GM15510 (cell line): ENCODE results near the gene SP9.

Source experiments
- POLR2A ChIP-seq: IDR thresholded peaks from 3 replicates; pipeline ENCODE4 v1.6.1; 2011; ENCODE audit warnings: borderline replicate concordance; ENCODE audit not compliant: insufficient read length; ENCODE audit errors: extremely low read depth

The SP9 gene

GRCh38 chr2:174338671-174339560 is 4.2 kb downstream of the SP9 start:
- TF ChIP-seq POLR2A = no peak

DNA sequence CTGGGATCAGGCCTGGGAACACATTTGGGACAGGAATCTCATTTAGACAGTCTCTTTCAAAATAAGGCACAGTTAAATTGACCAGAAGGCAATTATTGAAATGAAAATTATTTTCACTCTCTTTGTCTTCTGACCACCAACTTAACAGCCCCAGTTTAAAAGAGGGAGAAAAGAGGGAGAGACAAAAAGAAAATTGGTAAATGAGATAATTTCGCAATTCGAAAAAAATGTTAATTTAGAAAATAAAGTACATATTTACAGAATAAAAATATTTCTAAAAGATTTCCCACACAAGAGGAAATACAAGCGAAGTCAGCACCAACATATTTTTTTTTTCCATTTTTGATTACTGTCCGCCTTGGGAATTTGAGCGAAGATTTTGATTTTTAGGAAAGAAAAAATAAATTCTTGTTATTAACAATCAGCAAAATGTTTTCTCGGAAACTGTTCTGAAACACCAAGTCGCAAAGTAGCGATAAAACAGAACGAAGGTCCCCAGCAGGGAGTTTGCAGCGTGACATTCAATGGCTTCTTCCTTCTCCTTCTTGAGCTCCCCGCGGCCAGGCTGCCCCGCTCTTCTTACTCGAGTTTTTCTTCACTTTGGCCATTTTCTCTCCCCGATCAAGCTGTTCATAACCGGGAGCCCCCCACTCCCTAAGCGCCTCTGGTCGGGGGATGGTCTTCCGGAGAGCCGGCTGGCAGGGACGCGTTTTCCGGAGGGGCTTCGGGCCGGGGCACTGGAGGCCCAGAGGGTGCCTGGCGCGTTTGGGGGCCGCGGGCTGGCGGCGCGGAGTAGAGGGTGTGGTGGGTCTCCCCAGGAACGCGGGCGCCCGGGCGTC is 5.0 kb downstream of the SP9 start:
- TF ChIP-seq POLR2A = no peak

DNA sequence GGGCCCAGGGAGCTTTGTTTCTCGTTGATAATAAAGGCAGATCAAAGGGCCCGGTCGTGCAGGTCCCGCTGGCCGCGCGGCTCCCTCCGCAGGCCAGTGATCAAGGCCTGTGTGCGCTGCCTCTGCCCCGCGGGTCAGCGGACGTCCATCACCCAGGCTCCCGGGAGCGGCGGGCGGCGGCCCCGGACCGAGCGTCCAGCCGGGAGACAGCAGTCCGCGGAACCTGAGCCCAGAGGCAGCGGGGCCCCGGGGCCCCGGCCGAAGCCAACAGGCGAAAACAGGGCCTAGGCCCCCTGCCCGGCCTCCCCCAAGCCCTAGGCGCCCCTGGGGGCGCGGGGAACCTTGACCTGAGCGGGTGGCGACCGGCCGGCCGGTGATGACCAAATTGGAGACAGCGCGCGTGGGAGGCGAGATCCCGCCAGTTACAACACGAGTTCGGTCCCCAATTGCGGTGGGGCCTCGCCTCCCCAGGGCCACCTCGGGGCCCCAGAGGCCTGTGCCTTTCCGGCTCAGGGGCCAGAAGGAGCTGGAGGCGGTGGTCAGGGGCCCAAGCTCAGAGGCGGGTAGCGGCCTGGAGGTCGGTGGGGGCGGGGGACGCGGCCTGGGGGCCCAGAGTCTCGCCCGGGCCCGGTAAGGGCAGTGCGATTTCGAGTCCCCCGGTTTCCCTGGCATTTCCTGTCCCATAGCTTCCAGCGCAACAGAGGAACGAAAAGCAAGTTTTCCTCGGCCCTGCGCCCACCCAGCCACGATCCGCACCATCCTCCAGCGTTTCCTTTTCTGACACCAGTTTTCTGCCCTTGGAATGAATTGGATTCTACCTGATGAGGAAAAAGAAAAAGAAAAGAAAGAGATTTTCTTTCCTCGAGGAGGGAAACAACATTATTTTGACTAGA is 5.9 kb downstream of the SP9 start:
- no peak for TF ChIP-seq POLR2A

DNA sequence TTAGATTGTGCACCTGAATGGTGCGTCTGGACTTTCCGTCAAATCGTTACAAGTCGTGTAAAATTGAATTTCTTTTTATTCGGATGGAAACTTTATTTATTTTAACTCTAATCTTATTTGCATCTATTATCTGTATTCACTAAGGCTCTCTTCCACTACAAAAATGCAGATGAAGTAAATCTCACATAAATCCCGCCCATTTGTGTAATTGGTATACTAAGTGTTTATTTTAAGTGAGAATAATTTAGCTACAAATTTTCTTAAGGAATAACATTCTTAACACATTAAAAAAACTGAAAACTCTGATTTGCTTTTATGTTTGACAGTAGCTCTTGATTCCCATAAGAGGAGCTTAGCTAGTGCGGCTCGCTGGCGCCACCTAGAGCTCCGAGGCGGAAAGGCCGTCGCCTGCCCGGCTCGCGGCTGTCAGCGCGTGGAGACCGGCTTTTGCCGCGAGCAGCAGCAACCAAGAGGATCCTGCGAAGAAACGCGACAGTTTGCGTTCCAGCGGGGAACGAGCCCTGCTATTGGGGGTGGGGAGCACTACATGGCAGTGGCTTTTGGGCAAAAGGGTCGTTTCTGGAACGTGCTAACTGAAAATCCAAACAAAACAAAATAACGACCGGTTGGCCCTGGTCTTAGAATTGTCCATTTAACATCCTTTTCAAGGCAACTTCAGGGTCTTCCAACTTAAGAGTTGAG is 6.7 kb downstream of the SP9 start:
- TF ChIP-seq POLR2A = no peak

- no peak for TF ChIP-seq POLR2A
Observed at GRCh38 chr2:174341995-174342685, 7.4 kb downstream of the SP9 start.

DNA sequence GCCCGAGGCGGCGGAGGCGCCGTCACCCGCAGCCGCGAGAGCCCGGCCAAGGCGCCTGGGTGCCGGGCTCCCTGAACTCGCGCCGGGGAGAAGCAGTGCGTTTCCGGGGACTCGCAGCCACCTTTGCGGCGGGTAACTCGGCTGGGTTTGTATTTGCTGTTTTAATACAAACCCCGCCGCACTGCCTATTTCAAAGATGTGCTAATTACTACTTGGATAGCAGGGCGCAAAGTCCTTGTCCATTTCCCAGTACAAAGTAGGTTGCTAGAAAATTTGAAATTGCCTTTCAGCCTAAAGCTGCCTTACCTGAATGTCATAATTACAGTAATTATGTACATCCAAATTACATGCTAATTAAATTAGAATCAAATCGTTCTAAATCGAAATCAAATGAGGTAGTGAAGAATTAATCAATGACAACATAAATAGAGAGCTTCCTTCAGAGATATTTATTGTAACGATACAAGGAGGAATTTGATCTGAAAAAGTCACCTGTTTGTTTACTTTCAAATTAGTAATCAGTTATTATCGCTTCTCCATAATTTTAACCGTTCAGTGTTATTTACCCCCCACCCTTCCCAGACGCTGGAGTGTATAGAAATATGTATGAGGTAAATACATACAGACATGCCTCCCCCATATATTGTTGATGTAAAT is 8.1 kb downstream of the SP9 start:
- TF ChIP-seq POLR2A = no peak

DNA sequence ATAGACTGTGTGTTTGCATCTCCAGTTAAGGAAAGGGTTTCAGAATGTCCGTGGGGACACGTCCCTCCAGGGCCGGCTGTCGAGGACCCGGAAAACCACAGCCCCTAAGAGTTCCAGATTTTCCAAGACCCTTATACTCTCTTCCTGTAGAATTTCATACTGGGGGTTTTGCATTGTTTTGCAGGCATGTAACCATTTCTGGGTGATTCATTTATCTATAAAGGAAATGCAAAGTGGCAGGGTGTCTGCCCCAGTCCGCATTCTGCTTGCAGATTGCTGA is 8.5 kb downstream of the SP9 start:
- TF ChIP-seq POLR2A = no peak

GRCh38 chr2:174343623-174344455 is 9.1 kb downstream of the SP9 start:
- TF ChIP-seq POLR2A = no peak

DNA sequence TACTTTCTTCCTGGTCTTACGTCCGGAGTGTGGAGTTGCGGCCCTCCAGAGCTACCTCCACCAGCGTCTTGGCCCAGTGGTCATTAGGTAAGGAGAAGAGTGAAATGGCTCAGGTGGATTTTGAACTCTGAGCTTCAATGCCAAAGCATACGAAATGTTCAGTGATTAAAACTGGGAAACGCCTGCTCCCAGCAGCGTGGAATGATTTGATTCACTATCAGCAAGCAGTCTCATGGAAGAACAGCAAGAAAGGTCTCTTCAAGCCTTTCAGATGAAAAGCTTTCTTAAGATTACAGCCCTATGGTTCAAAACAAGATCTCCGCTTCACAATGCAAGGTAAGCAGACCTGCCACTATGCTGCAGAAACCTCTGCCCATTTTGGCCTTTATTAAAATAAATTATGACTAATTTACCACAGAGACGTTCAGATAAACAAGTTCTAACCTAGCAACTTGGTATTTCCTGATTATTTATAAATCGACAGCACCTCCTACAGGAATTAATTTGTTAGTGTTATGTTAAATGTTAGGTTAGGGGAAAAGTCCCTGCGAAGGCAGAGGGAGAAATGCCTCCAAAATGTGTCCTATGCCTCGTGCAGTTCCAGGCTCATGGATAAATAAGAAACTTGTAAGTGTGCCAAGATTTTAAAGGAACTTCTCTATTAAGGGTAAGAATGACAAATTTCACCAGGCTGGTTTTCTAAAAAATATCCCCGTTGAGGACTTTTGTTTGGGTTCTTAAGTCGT is 10.1 kb downstream of the SP9 start:
- no peak for TF ChIP-seq POLR2A

- no peak for TF ChIP-seq POLR2A
Observed at GRCh38 chr2:174350018-174350417, 15.3 kb downstream of the SP9 start.

- TF ChIP-seq POLR2A = no peak
Observed at GRCh38 chr2:174350593-174351181, 15.9 kb downstream of the SP9 start.
